GM12801 (cell line): ENCODE data around the gene YARS2.

Experiments used
- CTCF ChIP-seq: IDR thresholded peaks from one replicate; pipeline ENCODE4 v1.5.1; 2011; ENCODE audit warnings: control low read depth; ENCODE audit not compliant: insufficient read length; ENCODE audit errors: extremely low read depth

The YARS2 gene

GRCh38 chr12:32718926-32719325, 36.8 kb downstream of the YARS2 start:
- TF ChIP-seq CTCF: no peak

- TF ChIP-seq CTCF: no peak
Measured at GRCh38 chr12:32714772-32715171, 40.9 kb downstream of the YARS2 start.

- TF ChIP-seq CTCF: no peak
Measured at GRCh38 chr12:32708926-32709325, 46.8 kb downstream of the YARS2 start.

DNA sequence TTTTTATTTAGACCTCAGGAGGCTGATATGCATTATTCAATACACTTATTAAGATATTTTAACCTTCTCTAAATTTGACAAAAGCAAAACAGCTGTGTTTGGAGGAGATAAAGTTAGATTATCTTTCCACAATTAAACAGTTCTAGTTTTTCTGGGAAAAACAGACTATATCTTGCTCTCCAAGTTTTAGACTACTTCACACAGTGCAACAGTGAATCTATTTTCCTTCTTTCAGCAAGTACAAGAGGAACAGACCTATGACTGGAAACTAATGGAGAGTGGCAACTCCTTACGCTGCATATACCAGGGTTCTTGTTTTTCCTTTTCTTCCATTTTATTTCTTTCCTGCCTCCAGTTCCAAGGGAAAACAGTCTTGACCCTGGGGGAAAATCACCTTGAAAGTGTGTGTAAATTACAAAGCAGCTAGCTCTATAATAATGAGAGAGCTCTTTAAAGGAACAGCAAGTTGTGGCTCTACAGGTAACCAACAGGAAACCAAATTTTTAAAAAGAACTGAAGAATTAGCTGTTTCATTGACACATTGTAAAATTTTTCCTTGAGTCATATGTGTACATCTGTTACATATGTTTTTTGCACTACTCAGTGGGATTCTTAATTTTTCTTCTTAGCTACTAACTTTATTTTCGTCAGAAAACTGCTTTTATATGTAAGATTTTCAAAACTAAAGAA, 49.2 kb downstream of the YARS2 start:
- no peak for TF ChIP-seq CTCF

DNA sequence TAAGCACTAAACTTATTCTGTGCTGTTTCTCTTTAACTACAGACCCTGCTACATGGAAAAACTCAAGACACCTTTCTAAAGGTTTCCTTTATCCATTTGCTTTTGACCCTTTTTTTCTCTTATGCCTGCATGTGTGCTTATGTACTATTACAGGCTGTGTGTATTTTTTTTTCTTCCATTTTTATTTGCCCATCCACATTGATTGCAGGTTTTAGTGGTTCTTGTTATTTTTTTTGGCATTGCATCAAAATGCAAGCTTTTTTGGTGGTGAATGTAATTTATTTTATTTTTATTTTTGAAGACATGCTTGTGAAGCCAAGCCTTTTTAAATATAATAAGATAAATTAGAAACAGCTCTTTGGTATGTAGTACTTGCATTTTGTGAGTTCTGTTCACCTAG, 49.9 kb downstream of the YARS2 start:
- no peak for TF ChIP-seq CTCF

DNA sequence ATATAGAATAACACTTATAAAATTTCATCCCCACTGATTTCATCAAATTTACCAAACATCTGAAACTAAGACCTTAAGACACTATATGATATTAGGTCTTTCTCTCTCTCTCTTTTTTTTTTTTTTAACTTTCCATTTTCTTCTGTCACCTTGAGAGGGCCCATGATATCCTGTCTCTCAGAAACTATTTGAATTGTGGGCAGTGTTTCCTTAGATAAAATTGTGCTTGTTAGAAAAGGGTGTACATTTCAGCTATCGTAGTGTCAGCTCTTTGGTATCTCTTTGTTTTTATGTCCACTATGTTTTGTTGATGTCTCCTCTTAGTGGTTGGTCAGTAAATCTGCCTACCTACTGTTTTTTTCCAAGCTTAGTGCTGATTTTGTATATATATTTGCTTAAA, 52.8 kb downstream of the YARS2 start:
- TF ChIP-seq CTCF: no peak

DNA sequence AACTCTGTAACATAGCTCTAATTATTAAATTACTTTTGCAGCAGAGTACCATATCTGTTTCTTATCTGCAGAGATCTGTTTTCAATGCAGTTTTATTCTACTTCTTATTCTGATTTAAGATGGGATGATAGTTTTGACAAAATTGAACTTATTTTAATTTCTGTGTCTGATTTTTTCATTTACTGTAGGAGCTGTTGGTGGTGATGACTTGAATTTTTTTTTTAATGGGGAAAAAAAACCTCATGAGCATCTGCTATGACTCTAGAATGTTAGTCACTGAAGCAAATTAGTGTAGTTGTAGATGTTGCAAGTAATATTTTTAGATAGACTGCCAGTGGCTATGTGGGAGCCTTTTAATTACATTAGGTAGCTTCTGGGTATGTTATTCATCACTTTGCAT, 53.2 kb downstream of the YARS2 start:
- TF ChIP-seq CTCF: no peak

GRCh38 chr12:32698285-32698684, 57.4 kb downstream of the YARS2 start:
- TF ChIP-seq CTCF: no peak
